CD4-positive, CD25-positive, alpha-beta regulatory T cell (primary cell): ENCODE results near the gene FCGR3A. TPM values are rescaled to one million over a fixed set of nuclear protein-coding genes. Genes with fewer than 3 reads are reported as not detected.

Experiments
- ATAC-seq, 2 donors: fragments of 150-1000 bp; cut with Tn5 transposase; one replicate each; pipeline ENCODE4 v1.10.0; 2021; ENCODE audit warnings: low read depth in 2 of 2, moderate number of reproducible peaks in 2 of 2, moderate library complexity in 1 of 2
- DNase-seq, 3 donors: peaks; one replicate each; pipeline versions ENCODE4 v3.0.0 to v3.0.0-alpha.2; 2012 to 2022; ENCODE audit warnings: mixed read lengths in 1 of 3
- H3K27ac ChIP-seq: one replicate; pipeline ENCODE4 v1.7.0; 2013; ENCODE audit warnings: mild to moderate bottlenecking, low read length; ENCODE audit not compliant: insufficient read depth, poor library complexity, severe bottlenecking
- H3K27me3 ChIP-seq: one replicate; pipeline ENCODE4 v1.7.0; 2013; ENCODE audit warnings: low read length; ENCODE audit not compliant: control insufficient read depth, insufficient read depth
- H3K36me3 ChIP-seq: one replicate; pipeline ENCODE4 v1.7.0; 2013; ENCODE audit warnings: mild to moderate bottlenecking, low read length, moderate library complexity; ENCODE audit not compliant: control insufficient read depth, insufficient read depth
- H3K4me1 ChIP-seq: 2 replicates; pipeline ENCODE4 v1.7.0; 2013; ENCODE audit warnings: mild to moderate bottlenecking, low read length; ENCODE audit not compliant: insufficient read depth, control insufficient read depth, poor library complexity, severe bottlenecking
- H3K4me3 ChIP-seq: one replicate; pipeline ENCODE4 v1.7.0; 2013; ENCODE audit warnings: low read depth, mild to moderate bottlenecking, low read length, moderate library complexity
- H3K9me3 ChIP-seq, 2 experiments: 1 replicate in 1 of 2; 2 replicates in 1 of 2; pipeline ENCODE4 v1.7.0; 2013; ENCODE audit warnings: low read length in 2 of 2, mild to moderate bottlenecking in 1 of 2, moderate library complexity in 1 of 2; ENCODE audit not compliant: control insufficient read depth in 2 of 2
- H3K27ac Mint-ChIP-seq, 3 donors: one replicate each; pipeline ENCODE4 v1.8.0; 2020 to 2022; ENCODE audit warnings: mild to moderate bottlenecking in 3 of 3, mixed read lengths in 3 of 3, moderate library complexity in 2 of 3
- H3K27me3 Mint-ChIP-seq: one replicate; pipeline ENCODE4 v1.8.0; 2022; ENCODE audit warnings: mild to moderate bottlenecking, mixed read lengths
- H3K36me3 Mint-ChIP-seq: one replicate; pipeline ENCODE4 v1.8.0; 2020; ENCODE audit warnings: mixed read lengths
- H3K4me1 Mint-ChIP-seq, 4 donors: one replicate each; pipeline ENCODE4 v1.8.0; 2020 to 2022; ENCODE audit warnings: mixed read lengths in 4 of 4, mild to moderate bottlenecking in 1 of 4
- H3K4me3 Mint-ChIP-seq, 4 donors: one replicate each; pipeline ENCODE4 v1.8.0; 2020 to 2022; ENCODE audit warnings: mild to moderate bottlenecking in 4 of 4, mixed read lengths in 4 of 4, moderate library complexity in 3 of 4
- H3K9me3 Mint-ChIP-seq, 7 donors: one replicate each; pipeline ENCODE4 v1.8.0; 2020 to 2022; ENCODE audit warnings: mixed read lengths in 7 of 7, mild to moderate bottlenecking in 3 of 7, moderate library complexity in 2 of 7
- polyA plus RNA-seq, 4 donors: library from polyadenylated mRNA; unstranded; fragments of 300-500 nt; fragmentation: Illumina TruSeq; gene quantifications; one replicate each; pipeline ENCODE4 v1.2.3, GENCODE V29; 2021
- total RNA-seq: library from RNA; stranded (reverse); gene quantifications from one replicate; pipeline ENCODE4 v1.2.3, GENCODE V29; 2022

The FCGR3A gene
- total and polyA plus RNA-seq, 5 donors from 2014 or later = 0.52 to 0.83 (median 0.79) TPM; not detected in 2

GRCh38 chr1:161499099-161500039 is 50.2 kb downstream of the FCGR3A start:
- H3K4me3 ChIP-seq = no peak overlapping the region
- H3K4me1 ChIP-seq = no peaks in the 10 kb centered on the region
- Mint-ChIP-seq H3K36me3 (no peaks in the 10 kb centered on the region), H3K9me3 (no peaks in the 10 kb centered on the region), H3K27me3 (peaks cover 81% of the 10 kb centered on the region), H3K4me1 (no peaks in the 10 kb centered on the region), H3K27ac (no peak overlapping the region), H3K4me3 (no peak overlapping the region)
- peaks cover 31% of the 10 kb centered on the region for H3K27me3 ChIP-seq
- H3K36me3 ChIP-seq = no peaks in the 10 kb centered on the region
- no peaks in the 10 kb centered on the region for H3K9me3 ChIP-seq
- no peak overlapping the region for H3K27ac ChIP-seq
- DNase-seq (no peak), ATAC-seq (no peak)

DNA sequence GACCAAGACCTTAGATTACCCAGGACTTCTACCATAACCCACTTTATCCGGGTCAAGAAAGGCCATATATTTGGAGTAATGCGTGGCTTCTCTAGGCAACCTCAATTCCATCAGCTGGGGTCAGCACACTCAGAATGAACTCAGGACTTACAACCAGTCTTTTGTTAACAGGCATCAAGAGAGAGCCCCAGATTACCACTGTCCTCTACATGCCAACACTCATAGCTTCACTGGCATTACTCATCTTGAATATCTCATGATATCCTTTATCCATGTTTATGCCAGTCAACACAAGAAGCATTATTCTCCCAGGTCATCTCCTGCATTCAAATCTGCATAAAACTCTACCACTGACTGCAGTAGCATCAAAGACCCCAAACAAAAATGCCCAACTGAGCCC is 51.0 kb downstream of the FCGR3A start:
- no peaks in the 10 kb centered on the region for H3K4me1 Mint-ChIP-seq
- ATAC-seq (no peak), DNase-seq (no peak)
- Histone ChIP-seq H3K9me3 (no peaks in the 10 kb centered on the region), H3K36me3 (no peaks in the 10 kb centered on the region), H3K4me1 (no peaks in the 10 kb centered on the region), H3K4me3 (no peak overlapping the region), H3K27ac (no peak overlapping the region), H3K27me3 (peaks cover 28% of the 10 kb centered on the region)
- no peaks in the 10 kb centered on the region for H3K36me3 Mint-ChIP-seq
- H3K27ac Mint-ChIP-seq = no peak overlapping the region
- H3K9me3 Mint-ChIP-seq = no peaks in the 10 kb centered on the region
- H3K27me3 Mint-ChIP-seq = peaks cover 84% of the 10 kb centered on the region
- H3K4me3 Mint-ChIP-seq = no peak overlapping the region

DNA sequence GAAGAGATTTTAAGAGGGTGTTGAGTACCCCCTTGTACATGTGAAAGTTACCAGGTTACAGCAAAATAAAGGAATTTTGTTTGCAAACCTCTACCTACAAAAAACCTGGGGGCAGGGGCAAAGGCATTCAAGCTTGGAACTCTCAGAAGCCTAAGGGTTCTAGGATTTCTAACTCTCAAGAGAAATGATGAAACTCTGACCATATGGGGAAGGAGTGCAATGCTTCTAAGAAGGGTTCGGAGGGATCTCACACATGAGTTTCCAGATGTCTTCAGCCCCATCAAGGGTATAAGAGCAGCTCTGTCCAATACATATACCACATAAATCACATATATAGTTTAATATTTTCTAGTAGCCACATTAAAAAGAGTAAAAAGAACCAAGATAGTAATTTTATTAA is 51.7 kb downstream of the FCGR3A start:
- H3K9me3 ChIP-seq = no peaks in the 10 kb centered on the region
- H3K27me3 ChIP-seq = peaks cover 28% of the 10 kb centered on the region
- no peak overlapping the region for H3K4me3 ChIP-seq
- H3K4me1 ChIP-seq = no peaks in the 10 kb centered on the region
- ATAC-seq = no peak
- no peak overlapping the region for H3K4me3 Mint-ChIP-seq
- H3K36me3 ChIP-seq = no peaks in the 10 kb centered on the region
- H3K27ac Mint-ChIP-seq = no peak overlapping the region
- no peak for DNase-seq
- H3K36me3 Mint-ChIP-seq = no peaks in the 10 kb centered on the region
- no peaks in the 10 kb centered on the region for H3K9me3 Mint-ChIP-seq
- H3K4me1 Mint-ChIP-seq = no peaks in the 10 kb centered on the region
- no peak overlapping the region for H3K27ac ChIP-seq
- peaks cover 83% of the 10 kb centered on the region for H3K27me3 Mint-ChIP-seq

DNA sequence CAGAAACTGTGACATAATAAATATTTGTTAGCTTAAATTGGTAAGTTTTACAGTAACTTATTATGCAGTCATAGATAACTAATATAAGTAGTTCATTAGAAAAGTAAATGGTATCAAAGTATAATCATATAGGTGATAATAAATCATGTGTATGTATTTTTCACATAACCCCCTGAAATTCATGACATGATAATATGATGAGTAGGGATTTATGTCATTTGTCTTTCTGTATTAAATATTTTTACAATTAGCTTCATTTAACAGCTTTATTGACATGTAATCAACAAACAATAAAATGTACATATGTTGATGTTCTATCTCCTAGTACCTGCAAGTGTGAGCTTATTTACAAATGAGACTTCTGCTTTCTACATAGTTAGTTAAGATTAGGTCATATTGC is 54.1 kb downstream of the FCGR3A start:
- no peak for ATAC-seq
- Histone ChIP-seq H3K9me3 (no peaks in the 10 kb centered on the region), H3K27me3 (peaks cover 45% of the 10 kb centered on the region), H3K4me1 (no peaks in the 10 kb centered on the region), H3K27ac (no peak overlapping the region), H3K36me3 (no peaks in the 10 kb centered on the region), H3K4me3 (no peak overlapping the region)
- DNase-seq = no peak
- Mint-ChIP-seq H3K27ac (no peak overlapping the region), H3K36me3 (no peaks in the 10 kb centered on the region), H3K9me3 (no peaks in the 10 kb centered on the region), H3K27me3 (peaks cover 82% of the 10 kb centered on the region), H3K4me1 (peaks cover 0 to 11% (median 5%) of the 10 kb centered on the region in 4 donors), H3K4me3 (no peak overlapping the region)

DNA sequence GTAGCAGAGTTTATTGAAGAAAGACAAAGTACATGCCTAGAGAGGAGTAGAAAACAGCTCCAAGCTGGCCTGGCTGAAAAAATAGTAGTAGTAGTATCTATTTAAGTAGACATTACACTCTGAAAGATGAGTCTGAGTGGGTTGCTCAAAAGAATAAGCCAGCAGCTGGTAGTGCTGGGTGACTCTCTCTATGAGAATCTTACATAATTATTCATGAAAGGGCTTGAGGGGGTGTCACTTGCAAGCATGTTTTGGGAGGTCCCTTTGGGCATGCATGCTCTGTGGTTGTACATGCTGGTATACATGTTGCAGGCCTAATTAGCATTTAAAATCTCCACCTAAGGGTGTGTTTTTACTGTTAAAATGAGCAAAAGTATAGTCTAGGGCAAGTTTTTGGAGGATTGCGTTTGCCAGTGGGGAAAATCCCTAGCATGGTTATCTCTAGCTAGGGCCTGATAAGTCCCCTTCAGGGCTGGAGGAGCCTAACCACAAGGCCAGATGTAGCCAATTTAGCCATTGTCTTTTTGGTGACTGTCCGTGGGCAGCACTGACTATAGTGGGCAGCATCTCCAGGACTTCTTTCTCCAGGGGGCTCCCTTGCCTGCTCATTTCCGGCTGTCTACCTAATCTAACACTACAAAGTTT is 55.4 kb downstream of the FCGR3A start:
- no peak overlapping the region for H3K4me3 ChIP-seq

GRCh38 chr1:161492827-161493226 is 56.8 kb downstream of the FCGR3A start:
- DNase-seq (no peak), ATAC-seq (no peak)
- H3K4me3 Mint-ChIP-seq = no peak overlapping the region
- no peaks in the 10 kb centered on the region for H3K9me3 Mint-ChIP-seq
- Histone ChIP-seq H3K27ac (no peak overlapping the region), H3K4me1 (no peaks in the 10 kb centered on the region), H3K9me3 (no peaks in the 10 kb centered on the region), H3K27me3 (peaks cover 51% of the 10 kb centered on the region), H3K36me3 (no peaks in the 10 kb centered on the region), H3K4me3 (no peak overlapping the region)
- H3K27me3 Mint-ChIP-seq = peaks cover 82% of the 10 kb centered on the region
- peaks cover 0 to 11% (median 5%) of the 10 kb centered on the region in 4 donors for H3K4me1 Mint-ChIP-seq
- H3K36me3 Mint-ChIP-seq = no peaks in the 10 kb centered on the region
- H3K27ac Mint-ChIP-seq = no peak overlapping the region

More for the DNA sequence above, 55.4 kb downstream of the FCGR3A start:
- Histone ChIP-seq H3K27ac (no peak overlapping the region), H3K27me3 (peaks cover 53% of the 10 kb centered on the region), H3K4me1 (no peaks in the 10 kb centered on the region), H3K36me3 (no peaks in the 10 kb centered on the region), H3K9me3 (no peaks in the 10 kb centered on the region)
- no peak for ATAC-seq
- Mint-ChIP-seq H3K27ac (no peak overlapping the region), H3K9me3 (no peaks in the 10 kb centered on the region), H3K36me3 (no peaks in the 10 kb centered on the region), H3K4me1 (peaks cover 0 to 11% (median 5%) of the 10 kb centered on the region in 4 donors), H3K4me3 (no peak overlapping the region), H3K27me3 (peaks cover 81% of the 10 kb centered on the region)
- no peak for DNase-seq
